ENCODE results near the gene RHEBL1.
A peak's percentile ranks its signal among the peaks of the same experiment; 100 is the strongest.
"Not testable (repeated sequence)": the region's sequence is repeated elsewhere in the genome, so short reads cannot be mapped to it uniquely, and the experiment has no call there.

The RHEBL1 gene

GRCh38 chr12:49089821-49090773 lies 20.3 kb upstream of the RHEBL1 start:
- peak in 1 of 2 experiments; percentile 28 for DNase-seq (ENCODE audit: low read depth in 2 of 2)

DNA sequence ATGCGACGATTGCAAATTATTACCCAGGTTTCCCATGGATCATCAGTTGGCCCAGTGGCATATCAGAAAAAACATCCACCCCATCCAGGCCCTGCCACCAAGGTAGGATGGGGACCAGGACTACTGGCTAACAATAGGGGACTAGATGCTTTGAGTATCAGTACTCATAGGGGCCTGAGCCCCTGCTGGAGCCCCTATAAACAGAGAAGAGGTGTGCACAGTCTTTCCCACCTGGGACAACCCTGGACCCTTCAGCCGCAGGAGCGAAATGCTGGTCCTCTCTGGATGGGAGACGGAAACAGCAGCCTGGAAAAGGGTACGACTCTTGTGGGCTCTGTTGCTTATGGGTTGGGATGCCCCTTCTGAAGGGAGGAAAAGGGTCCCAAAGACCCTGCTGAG lies 19.2 kb upstream of the RHEBL1 start:
- DNase-seq (ENCODE audit: low read depth in 2 of 2), result no peak

DNA sequence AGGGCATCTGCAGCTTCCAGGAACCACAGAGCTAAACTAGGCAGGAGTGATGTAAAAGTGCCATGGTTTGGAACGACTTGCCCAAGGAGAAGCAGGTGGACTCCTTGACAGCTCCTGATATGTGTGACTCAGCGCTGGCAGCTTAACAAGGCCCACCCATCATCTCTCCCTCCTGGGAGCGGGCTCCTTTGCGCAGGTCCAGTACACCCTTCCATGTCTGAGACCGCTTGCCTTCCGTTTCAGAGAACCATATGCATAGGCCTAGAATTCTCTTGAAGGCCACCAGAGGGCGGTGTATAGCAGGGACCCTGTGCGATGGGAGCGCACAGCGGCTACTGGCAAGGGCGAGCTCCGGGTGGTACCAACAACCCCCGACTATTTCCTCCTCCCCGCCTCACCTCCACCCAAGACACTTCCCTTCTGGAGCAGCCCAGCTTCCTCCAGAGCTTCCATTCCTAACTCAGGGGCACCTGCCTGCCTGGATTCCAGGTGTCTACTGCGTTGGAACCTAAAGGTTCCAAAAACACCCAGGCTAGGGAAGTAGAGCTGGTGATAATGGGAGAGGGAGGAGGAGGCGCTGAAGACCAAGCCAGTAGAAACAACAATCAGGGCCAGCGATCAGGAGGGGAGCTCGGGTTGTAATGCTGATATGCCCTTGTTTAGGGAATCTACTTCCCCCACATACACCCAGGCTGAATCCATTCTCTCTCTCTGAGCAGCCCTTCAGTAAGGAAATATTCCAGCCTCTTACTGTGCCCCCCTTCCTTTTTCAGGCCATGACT lies 18.6 kb upstream of the RHEBL1 start:
- peak; percentile 48 to 59 for DNase-seq (ENCODE audit: low read depth in 2 of 2)

GRCh38 chr12:49086116-49086515 lies 16.3 kb upstream of the RHEBL1 start:
- no peak for DNase-seq (ENCODE audit: low read depth in 2 of 2)

DNA sequence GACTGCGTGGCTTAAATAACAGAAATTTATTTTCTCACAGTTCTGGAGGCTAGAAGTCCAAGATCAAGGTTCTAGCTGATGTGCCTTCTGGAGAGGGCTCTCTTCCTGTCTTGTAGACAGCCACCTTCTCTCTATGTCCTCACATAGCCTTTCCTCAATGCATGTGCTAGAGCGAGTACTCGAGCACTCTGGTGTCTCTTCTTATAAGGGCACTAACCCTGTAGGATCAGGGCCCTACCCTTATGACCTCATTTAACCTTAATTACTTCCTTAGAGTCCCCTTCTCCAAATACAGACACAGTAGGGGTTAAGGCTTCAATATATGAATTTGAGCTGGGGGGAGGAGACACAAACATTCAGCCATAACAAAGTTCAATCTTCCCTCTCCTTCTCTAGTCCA lies 14.7 kb upstream of the RHEBL1 start:
- DNase-seq (ENCODE audit: low read depth in 2 of 2), result no peak

- DNase-seq (ENCODE audit: low read depth in 2 of 2), result no peak
These were observed 10.0 kb upstream of the RHEBL1 start for GRCh38 chr12:49079793-49080192.

DNA sequence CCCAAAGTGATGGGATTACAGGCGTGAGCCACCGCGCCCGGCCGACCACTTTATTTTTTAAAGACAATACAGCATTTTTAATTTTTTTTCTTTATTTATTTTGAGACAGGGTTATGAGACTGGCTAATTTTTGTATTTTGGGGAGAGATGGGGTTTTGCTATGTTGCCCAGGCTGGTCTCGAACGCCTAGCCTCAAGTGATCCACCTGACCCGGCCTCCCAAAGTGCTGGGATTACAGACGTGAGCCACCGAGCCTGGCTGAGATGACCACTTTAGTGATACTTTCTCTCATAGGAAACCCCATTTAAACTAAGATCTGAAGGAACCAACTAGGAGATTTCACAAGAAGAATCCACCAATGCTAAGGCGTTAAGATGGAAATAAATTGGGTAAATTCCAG lies 1.2 kb upstream of the RHEBL1 start:
- no peak for DNase-seq (ENCODE audit: low read depth in 2 of 2)

DNA sequence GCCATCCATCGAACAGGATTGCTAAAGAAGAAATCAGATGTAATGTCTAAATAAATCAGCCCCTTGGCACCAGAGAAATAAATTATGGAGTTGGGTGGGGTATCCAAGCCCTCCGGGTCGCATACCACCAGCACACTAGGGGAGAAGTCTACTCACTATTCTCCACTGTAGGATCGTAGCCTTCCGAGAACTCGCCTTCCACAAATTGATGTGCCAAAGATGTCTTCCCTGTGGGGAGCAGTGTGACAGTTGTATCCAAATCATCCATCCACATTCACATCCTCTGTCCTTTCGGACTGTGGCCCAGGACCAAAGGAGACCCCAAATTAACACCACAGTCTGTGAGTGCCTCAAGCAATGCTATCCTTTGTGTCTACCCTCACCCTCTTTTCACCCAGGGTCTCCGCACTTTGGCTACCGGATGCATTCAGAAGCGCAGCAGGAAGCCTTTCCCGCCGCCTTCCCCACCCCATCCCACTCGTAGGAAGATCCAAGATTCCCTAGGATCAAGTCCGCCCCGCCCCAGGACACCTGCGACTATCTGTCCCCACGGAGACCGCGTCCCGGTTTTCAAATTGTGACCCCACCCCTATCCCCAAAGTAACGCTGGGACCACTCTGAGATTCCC lies 786 bp downstream of the RHEBL1 start:
- DNase-seq (ENCODE audit: low read depth in 2 of 2), result no peak

GRCh38 chr12:49066120-49066519 lies 3.7 kb downstream of the RHEBL1 start:
- no peak for DNase-seq (ENCODE audit: low read depth in 2 of 2)

DNA sequence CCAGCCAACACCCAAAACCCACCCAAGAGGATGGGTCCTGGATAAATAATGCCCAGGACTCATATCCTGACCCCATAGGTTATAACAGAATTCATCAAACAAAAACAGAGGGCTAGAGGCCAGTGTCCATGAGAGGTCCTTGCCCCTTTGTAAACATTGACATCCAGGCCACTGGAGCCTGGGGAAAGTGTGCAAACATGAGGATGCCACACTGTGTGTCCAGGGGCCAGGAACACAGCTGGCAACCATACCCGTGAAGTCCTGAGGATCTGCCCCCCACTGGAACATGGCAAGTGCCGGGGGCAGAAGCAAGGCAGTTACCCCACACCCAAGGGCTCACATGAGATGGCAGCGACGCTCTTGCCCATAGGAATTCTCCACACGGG lies 5.0 kb downstream of the RHEBL1 start:
- no peak for DNase-seq (ENCODE audit: low read depth in 2 of 2)

DNA sequence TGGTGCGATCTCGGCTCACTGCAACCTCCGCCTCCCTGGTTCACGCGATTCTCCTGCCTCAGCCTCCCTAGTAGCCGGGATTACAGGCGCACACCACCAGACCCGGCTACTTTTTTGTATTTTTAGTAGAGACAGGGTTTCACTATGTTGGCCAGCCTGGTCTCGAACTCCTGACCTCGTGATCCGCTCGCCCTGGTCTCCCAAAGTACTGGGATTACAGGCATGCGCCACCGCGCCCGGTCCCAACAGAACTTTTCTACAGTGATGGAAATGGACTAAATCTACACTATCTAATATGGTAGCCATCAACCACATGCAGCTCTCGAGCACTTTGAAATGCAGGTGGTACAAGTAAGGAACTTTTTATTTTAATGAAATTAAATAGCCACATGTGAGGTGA lies 7.9 kb downstream of the RHEBL1 start:
- not testable (repeated sequence) for DNase-seq (ENCODE audit: low read depth in 2 of 2)

DNA sequence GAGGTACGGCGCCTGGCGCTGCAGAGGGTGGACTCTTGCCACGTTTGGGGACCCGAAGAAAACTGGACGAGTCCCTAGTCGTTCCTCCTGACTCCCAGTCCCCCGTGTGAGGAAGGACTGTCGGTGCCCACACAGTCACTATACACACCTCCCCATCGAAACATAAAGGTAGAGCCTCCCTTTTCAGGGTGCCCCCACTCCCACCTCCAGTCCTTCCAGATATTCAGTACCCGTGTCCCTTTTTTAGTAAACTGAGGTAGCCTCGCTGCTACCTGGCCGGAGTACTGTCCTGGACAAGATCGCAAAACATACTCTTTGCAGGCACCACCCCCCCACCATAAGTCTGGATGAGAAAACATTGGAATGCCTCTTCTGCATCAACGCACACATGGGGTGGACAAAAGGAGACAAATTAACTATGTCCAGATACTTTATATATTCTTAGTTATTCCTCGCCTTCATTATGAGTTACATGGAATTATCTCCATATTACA lies 8.6 kb downstream of the RHEBL1 start:
- DNase-seq (ENCODE audit: low read depth in 2 of 2), result no peak

- peak; percentile 82 to 84 for DNase-seq (ENCODE audit: low read depth in 2 of 2)
These were observed 9.3 kb downstream of the RHEBL1 start, which contains the start of gene KMT2D for GRCh38 chr12:49060237-49061156. KMT2D (minus strand) TSS chr12:49060794; CDS start chr12:49055324, 5,470 bp downstream.

GRCh38 chr12:49059299-49060171 lies 10.2 kb downstream of the RHEBL1 start:
- peak in 1 of 2 experiments; percentile 8 for DNase-seq (ENCODE audit: low read depth in 2 of 2)

- DNase-seq (ENCODE audit: low read depth in 2 of 2), result no peak
These were observed 10.8 kb downstream of the RHEBL1 start for GRCh38 chr12:49059045-49059298.

- no peak for DNase-seq (ENCODE audit: low read depth in 2 of 2)
These were observed 11.3 kb downstream of the RHEBL1 start for GRCh38 chr12:49058366-49059044.

DNA sequence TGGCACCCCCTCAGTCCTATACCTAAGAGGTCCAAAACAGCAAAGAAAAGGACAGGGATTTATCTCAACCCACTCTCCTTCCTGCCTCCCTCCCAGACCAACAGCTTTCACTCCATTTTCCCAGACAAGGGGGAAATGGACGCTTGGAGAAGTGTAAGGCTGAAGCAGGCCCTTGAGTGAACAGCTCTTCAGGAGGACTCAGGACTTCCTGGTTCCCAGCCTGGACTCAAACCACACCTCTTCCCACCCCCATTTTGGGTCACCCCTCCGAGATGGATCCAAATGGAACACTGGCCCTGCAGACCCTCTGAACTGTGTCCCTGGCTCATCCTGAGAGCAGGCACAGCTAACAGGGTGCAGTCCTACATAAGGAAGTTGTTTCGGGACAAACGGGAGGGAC lies 11.9 kb downstream of the RHEBL1 start:
- DNase-seq (ENCODE audit: low read depth in 2 of 2), result no peak

DNA sequence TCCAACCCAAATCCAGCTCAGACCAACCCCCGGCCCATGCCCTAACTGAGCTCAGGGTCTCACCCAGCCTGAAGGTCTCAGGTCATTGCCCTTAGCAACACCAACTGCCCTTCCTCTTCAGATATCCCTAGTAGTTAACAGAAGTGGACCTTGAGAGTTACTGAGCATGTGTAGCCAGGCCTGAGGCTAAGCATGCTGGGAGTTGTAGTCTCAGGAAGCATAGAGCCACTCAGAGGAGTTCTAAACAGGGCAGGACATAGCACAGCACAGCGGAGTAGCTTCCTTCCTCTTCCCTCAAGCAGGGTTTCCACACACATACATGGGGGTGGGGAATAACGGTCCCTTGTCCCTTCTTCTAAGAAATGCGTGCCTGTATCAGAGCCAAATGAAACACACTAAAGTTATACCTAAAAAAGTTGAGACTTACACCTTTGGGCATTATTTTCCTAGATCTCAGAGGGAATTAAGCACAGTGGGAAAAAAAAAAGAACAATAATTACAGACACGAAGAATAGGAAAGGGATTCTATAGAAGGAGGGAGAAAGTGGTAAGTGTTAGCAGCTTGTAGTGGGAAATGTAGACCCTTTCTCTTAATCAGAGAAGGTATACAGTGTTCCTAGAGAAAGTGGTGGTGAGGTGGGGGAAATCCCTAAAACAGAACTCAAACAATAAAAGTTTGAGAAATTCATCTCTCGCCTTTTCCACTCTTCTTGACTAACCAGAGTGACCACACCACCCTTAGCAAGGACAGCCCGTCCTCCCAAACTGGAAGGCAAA lies 13.6 kb downstream of the RHEBL1 start:
- DNase-seq (ENCODE audit: low read depth in 2 of 2), result peak in 1 of 2 experiments; percentile 29

DNA sequence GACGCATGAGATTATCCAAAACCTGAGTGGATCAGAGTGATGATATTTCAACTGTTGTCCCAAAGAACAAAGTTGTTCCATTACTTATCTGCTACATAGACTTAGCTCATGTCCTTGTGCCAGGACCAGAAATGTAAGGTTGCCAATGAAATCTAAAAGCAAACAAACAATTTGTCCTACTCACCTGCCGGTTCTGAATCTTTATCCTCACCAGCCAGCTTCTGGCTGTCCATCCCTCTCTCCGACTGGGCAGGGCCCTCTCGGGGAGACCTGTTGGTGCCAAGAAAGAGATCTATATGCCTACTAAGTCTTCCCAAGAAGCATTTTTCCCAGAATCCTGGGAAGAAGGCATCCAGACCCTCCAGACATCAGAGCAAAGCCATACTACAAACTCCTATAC lies 14.7 kb downstream of the RHEBL1 start:
- no peak for DNase-seq (ENCODE audit: low read depth in 2 of 2)

Data from stimulated activated CD4-positive, alpha-beta T cell treated with anti-CD3 and anti-CD28 coated beads, Interleukin-12 subunit alpha, Interleukin-12 subunit beta, amount 100 ng/mL, for 24 hours (primary cell).